ENCODE data around the gene CHMP4A.
"Not testable (repeated sequence)": the region's sequence is repeated elsewhere in the genome, so short reads cannot be mapped to it uniquely, and the experiment has no call there.

CHMP4A gene

GRCh38 chr14:24222987-24223386, 9.7 kb upstream of the CHMP4A start:
- not testable (repeated sequence) for DNase-seq

GRCh38 chr14:24219521-24219920, 6.2 kb upstream of the CHMP4A start:
- DNase-seq: no peak

GRCh38 chr14:24219080-24219479, 5.8 kb upstream of the CHMP4A start:
- DNase-seq: no peak

- DNase-seq: not testable (repeated sequence)
Observed at GRCh38 chr14:24216876-24217275, 3.6 kb upstream of the CHMP4A start.

- DNase-seq: no peak
Observed at GRCh38 chr14:24216345-24216699, 3.0 kb upstream of the CHMP4A start.

- DNase-seq: peak; percentile 90
Observed at GRCh38 chr14:24215495-24216344, 2.4 kb upstream of the CHMP4A start, which contains the start of gene MDP1. Gene MDP1, minus strand, starts transcription at chr14:24216066. Its CDS starts 111 bp downstream, at chr14:24215955.

- no peak for DNase-seq
Observed at GRCh38 chr14:24213866-24214662, 776 bp upstream of the CHMP4A start.

- no peak for DNase-seq
Observed at GRCh38 chr14:24211311-24211710, 2.0 kb downstream of the CHMP4A start.

GRCh38 chr14:24207625-24208024, 5.7 kb downstream of the CHMP4A start:
- DNase-seq: no peak

GRCh38 chr14:24207104-24207551, 6.2 kb downstream of the CHMP4A start:
- DNase-seq: no peak

- no peak for DNase-seq
Observed at GRCh38 chr14:24206260-24207103, 6.8 kb downstream of the CHMP4A start.

GRCh38 chr14:24204163-24205146, 8.8 kb downstream of the CHMP4A start:
- no peak for DNase-seq

GRCh38 chr14:24203249-24203886, 9.9 kb downstream of the CHMP4A start:
- not testable (repeated sequence) for DNase-seq

- not testable (repeated sequence) for DNase-seq
Observed at GRCh38 chr14:24202538-24202937, 10.8 kb downstream of the CHMP4A start.

GRCh38 chr14:24198814-24199524, 14.3 kb downstream of the CHMP4A start:
- no peak for DNase-seq

- no peak for DNase-seq
Observed at GRCh38 chr14:24197056-24197450, 16.2 kb downstream of the CHMP4A start.

GRCh38 chr14:24196071-24197055, 16.9 kb downstream of the CHMP4A start:
- no peak for DNase-seq

GRCh38 chr14:24195186-24196070, 17.9 kb downstream of the CHMP4A start, which contains the start of gene TM9SF1:
Gene TM9SF1, minus strand, starts transcription at chr14:24195441. Its CDS starts 422 bp downstream, at chr14:24195019.
- DNase-seq: peak; percentile 71

All from NCI-H1105 (cell line).